ENCODE data around the gene KCNQ1.
A peak's percentile ranks its signal among the peaks of the same experiment; 100 is the strongest.

Gene KCNQ1

GRCh38 chr11:2533587-2534133 lies 88.9 kb downstream of the KCNQ1 start:
- peak in 1 of 3 experiments; percentile 24 for DNase-seq (ENCODE audit: low read depth in 3 of 3)

GRCh38 chr11:2534134-2534956 lies 89.5 kb downstream of the KCNQ1 start:
- DNase-seq (ENCODE audit: low read depth in 3 of 3) = no peak

GRCh38 chr11:2534957-2535672 lies 90.3 kb downstream of the KCNQ1 start:
- no peak for DNase-seq (ENCODE audit: low read depth in 3 of 3)

- no peak for DNase-seq (ENCODE audit: low read depth in 3 of 3)
These were observed 91.0 kb downstream of the KCNQ1 start for GRCh38 chr11:2535673-2536439.

- DNase-seq (ENCODE audit: low read depth in 3 of 3) = no peak
These were observed 91.7 kb downstream of the KCNQ1 start for GRCh38 chr11:2536440-2536989.

- DNase-seq (ENCODE audit: low read depth in 3 of 3) = no peak
These were observed 92.3 kb downstream of the KCNQ1 start for GRCh38 chr11:2537010-2537705.

- DNase-seq (ENCODE audit: low read depth in 3 of 3) = no peak
These were observed 93.3 kb downstream of the KCNQ1 start for GRCh38 chr11:2537896-2538724.

GRCh38 chr11:2538951-2539350 lies 94.1 kb downstream of the KCNQ1 start:
- no peak for DNase-seq (ENCODE audit: low read depth in 3 of 3)

- DNase-seq (ENCODE audit: low read depth in 3 of 3) = no peak
These were observed 94.8 kb downstream of the KCNQ1 start for GRCh38 chr11:2539371-2540222.

- no peak for DNase-seq (ENCODE audit: low read depth in 3 of 3)
These were observed 95.6 kb downstream of the KCNQ1 start for GRCh38 chr11:2540223-2540991.

- DNase-seq (ENCODE audit: low read depth in 3 of 3) = no peak
These were observed 96.3 kb downstream of the KCNQ1 start for GRCh38 chr11:2540992-2541680.

- DNase-seq (ENCODE audit: low read depth in 3 of 3) = no peak
These were observed 97.1 kb downstream of the KCNQ1 start for GRCh38 chr11:2541881-2542361.

- no peak for DNase-seq (ENCODE audit: low read depth in 3 of 3)
These were observed 97.6 kb downstream of the KCNQ1 start for GRCh38 chr11:2542406-2542805.

- DNase-seq (ENCODE audit: low read depth in 3 of 3) = no peak
These were observed 103.0 kb downstream of the KCNQ1 start for GRCh38 chr11:2547806-2548205.

GRCh38 chr11:2548596-2548995 lies 103.8 kb downstream of the KCNQ1 start:
- DNase-seq (ENCODE audit: low read depth in 3 of 3) = no peak

GRCh38 chr11:2549080-2549479 lies 104.3 kb downstream of the KCNQ1 start:
- DNase-seq (ENCODE audit: low read depth in 3 of 3) = no peak

- DNase-seq (ENCODE audit: low read depth in 3 of 3) = no peak
These were observed 104.7 kb downstream of the KCNQ1 start for GRCh38 chr11:2549491-2549875.
